HT-29 (cell line): ENCODE measurements around the gene SMAD6. TPM values are rescaled to one million over a fixed set of nuclear protein-coding genes. Genes with fewer than 3 reads are reported as not detected.
"Not testable (repeated sequence)": the region's sequence is repeated elsewhere in the genome, so short reads cannot be mapped to it uniquely, and the experiment has no call there.

Source experiments
- DNase-seq: peaks from one replicate; pipeline ENCODE4 v3.0.0-alpha.2; 2015; ENCODE audit warnings: low spot score
- total RNA-seq: library from RNA; depleted of rRNA; stranded (reverse); fragments of >200 nt; shearing (Covaris generic); gene quantifications from 2 replicates; pipeline ENCODE4 v1.2.3, GENCODE V29; 2014; rRNA removed

The SMAD6 gene
- total RNA-seq, 1 experiment from 2014 or later = 123 TPM

DNA sequence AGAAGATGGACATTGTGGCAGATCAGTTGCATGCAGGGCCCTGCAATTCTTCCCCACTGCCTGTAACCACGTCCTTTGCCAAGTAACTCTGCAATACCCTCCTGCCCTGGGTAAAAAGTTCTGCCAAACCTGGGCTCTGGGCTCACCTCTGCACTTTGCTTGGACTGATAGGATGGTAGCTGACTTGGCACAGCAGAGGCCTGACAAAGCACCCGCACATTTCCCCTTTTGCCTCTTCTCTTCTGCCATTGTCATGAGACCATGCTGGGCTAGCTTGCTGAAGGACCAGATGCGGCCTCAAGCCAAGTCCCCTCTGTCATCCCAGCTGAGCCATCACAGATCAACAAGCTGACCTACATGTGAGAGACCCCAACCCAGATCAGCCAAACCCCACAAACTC, 122.4 kb downstream of the SMAD6 start:
- DNase-seq = no peak

DNA sequence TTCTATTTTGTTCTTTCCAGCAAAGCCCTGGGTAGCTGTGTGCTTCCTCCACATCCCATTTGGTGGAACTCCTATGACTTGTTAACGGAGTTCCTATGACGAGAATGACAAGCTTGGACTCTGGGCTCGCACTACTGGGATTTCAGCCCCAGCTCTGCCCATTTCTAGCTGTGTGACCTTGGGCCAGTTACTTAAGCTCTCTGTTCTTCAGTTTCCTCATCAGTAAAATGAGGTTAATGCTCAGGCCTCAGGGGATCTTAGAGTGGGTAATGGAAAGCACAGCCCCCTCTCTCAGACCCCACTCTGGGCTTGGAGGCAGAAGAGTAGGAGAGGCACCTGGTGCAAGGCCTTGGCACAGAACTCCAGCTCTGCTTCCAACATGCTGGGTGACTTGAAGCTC, 123.1 kb downstream of the SMAD6 start:
- no peak for DNase-seq

DNA sequence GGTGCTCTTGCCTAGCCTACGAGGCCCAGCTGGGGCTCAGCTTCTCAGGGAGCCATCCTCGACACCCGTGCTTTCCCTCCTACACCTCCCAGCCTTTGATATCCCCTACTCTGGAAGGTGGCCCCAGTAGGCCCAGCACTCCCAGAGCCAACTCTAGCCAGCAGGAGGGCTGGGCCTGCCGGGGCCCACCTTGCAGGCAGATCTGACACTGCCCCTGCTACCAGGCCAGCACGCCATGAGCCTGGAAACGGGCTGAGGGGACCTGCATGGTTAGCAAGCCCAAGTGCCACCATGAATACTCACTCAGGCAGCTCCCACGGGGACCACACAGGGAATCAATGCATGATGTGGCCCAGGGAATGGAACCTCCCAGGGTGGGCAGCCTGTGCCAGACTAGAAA, 123.7 kb downstream of the SMAD6 start:
- no peak for DNase-seq

DNA sequence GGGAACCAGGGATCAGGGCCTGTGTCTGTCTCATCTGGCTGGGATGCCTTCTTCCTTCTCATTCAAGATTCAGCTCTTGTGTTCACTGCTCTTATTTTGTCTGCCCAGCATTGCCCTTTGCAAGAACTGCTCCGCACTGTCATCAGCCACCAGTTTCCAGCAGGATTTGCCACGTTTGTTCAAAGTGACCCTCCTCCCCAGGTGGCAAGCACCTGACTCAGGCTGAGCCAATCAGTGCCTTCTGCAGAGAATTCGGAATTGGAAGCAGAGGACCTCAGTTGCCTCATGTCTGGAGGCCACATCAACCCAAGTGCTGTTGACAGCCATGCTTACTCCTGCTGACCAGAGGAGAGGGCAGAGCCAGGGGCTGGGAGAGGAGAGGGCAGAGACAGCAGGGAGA, 124.5 kb downstream of the SMAD6 start:
- no peak for DNase-seq

DNA sequence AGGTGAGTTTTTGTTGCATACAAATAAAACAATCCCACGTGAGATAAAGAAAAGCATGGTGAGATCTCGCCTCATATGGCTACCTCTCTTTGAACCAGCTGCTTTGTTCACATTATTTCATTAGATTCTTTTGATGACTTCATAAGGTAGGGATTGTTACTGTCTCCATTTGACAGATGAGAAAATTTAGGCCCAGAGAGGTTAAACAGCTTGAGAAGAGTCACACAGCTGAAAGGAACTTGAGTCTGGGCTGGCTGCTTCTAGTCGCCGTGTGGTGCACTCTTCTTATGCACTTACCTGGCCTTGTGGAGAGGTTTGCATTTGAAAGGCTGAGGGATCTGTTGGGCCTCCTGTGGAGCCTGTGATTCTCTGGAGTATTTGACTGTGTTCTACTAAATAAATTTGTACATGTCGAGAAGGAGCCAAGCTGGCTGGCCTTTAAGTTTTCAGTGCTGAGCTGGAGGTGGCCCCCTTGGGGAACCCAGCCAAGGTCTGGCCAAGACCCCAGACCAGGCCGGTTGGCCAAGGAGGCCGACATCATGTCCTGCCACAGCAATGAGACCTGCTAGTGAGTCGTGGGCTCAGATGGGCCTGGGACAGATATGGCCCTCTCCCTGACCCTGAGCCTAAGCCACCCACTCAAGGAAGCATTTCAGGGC, 125.1 kb downstream of the SMAD6 start:
- no peak for DNase-seq

DNA sequence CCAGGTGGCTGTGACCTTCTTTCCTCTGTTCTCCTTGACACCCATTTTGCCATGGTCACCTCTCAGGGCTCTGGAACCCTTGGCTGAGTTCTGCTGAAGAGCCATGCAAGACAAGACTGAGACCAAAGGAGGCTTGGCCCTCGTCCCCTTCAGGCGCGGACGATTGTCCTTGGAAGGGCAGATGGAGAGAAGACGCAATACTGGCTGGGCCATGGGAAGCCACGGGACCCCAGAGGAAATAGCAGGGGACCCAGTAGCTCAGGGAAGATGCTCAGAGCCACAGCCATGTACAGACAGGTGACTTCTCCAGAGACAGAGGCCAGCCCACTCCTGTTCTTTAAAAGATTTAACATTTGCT, 125.6 kb downstream of the SMAD6 start:
- DNase-seq = no peak

DNA sequence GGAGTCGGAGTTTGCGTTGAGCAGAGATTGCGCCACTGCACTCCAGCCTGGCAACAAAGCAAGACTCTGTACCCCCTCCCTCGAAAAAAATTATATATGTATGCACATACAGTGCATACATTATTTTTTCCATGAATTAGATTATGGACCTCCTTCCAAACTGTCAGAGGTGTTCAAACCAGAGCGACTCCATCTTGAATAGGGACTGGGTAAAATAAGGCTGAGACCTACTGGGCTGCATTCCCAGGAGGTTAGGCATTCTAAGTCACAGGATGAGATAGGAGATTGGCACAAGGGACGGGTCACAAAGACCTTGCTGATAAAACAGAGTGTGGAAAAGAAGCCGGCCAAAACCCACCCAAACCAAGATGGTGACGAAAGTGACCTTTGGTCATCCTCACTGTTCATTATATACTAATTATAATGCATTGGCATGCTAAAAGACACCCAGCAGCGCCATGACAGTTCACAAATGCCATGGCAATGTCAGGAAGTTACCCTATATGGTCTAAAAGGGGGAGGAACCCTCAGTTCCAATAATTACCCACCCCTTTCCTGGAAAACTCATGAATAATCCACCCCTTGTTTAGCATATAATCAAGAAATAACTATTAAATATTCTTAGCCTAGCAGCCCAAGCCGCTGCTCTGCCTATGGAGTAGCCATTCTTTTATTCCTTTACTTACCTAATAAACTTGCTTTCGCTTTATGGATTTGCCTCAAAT, 126.9 kb downstream of the SMAD6 start:
- not testable (repeated sequence) for DNase-seq

DNA sequence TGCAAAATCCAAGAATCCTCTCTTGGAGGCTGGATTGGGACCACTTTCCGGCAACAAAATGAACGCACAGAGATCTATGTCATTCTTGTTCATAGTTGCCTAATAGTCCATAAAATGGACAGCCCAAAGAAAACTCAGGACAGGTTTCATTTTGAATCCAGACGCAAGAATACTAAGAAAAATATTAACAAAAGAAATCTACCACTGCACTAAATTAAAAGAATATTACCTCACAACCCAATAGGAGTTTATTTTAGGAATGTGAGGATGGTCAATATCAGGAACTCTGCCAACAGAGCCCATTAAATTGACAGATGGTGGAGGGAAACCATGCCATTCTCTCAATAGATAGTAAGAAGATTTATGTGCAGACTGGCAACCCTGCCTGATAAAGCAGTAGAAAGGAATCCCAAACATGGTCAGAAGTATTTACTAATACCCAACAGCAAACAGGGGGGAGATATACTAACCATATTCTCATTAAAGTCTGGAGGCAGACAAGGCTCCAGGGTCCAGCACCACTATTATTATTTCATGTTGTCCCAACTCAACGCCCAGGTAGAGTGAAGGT, 127.6 kb downstream of the SMAD6 start:
- no peak for DNase-seq

DNA sequence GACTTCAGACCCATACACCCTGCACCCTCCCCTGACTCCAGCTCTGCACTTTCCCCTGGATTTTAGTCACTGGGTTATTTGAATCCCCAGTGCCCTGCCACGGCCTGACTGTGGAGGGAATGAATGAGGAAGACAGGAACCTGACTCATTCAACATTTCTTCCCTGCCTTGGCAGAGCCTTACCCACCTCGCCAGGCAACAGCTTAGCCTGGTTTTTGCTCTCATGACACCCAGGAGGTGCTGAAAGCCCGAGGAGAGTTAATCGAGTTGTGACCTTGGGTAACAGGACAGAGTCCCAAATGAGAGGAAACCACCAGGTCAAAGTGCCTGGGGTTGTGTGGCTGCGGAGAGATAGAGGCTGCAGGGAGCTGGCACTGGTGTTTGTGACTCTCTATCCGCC, 128.3 kb downstream of the SMAD6 start:
- DNase-seq = peak; percentile 80

DNA sequence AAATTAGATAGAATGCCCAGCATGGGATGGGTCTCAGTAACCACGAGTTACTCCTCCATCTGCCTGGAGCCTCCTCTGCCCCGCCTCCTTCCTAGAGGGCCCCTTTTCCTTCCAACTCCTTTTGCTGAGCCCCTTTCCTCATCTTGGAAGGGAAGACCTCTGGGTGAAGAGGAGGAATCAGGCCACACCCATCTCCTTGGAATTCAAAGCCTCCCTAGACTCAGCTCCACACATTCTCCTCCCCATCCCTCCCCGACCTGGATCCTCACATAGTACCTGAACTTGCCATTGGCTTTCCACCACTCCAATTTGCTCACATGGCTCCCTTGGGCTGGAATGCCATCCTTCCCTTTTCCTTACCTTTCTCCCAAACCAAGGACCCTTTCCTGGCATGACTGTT, 128.8 kb downstream of the SMAD6 start:
- no peak for DNase-seq

DNA sequence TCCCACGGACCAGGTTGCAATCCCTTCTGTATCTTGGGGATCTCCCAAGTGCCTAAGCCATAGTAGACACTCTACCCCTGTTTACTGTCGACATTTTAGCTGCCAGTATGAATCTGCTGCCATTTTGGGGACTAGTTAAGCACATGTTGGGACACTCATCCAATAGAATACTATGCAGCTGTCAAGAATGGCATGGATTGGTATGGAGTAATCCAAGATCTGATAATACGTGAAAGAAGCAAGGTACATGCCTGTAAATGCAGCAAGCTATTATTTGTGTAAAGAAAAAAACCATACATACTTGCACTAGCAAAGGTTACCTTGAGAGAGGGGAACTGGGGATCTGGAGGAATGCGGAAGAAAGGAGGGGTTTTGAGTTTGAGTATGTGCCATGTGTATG, 129.3 kb downstream of the SMAD6 start:
- DNase-seq = no peak

DNA sequence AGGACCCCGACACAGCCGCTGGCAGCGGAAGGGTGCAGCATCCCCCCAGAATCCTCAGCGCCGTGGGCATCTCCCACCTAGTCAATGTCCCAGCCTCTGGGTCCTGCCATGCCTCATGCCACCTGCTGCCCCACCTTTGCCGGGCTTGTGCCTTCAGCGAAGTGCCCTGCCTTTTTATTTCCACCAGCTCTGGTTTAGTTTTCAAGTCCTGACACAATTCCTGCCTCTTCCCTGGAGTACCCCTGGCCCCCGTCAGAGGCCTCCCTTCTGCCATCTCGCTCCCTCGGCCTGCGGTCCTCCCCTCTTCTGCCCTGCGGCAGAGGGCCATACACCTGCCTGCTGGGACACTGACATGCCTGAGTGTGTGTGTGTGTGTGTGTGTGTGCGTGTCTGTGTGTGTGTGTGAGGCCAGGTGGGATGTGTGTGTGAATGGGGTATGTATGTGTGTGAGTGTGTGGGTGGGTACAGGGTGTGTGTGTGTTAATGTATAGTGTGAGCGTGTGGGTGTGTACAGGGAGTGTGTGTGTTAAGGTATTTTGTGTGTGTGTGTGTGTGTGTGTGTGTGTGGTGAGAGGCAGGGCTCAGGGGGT, 129.9 kb downstream of the SMAD6 start:
- no peak for DNase-seq

Other genes with a start within 250 kb of the SMAD6 start
- gene SNAPC5, start 204.5 kb upstream of the SMAD6 start, total RNA-seq = 27.9 and 32.3 TPM in 2 replicates
- gene RPL4, start 197.4 kb upstream of the SMAD6 start, total RNA-seq = 5,364 and 5,662 TPM in 2 replicates
- gene ZWILCH, start 196.9 kb upstream of the SMAD6 start, total RNA-seq = 9.2 and 15.4 TPM in 2 replicates
- not detected in 2 replicates for gene LCTL, start 136.2 kb upstream of the SMAD6 start, total RNA-seq